IMR-90 (cell line): ENCODE data around the gene UBXN11. TPM values are rescaled to one million over a fixed set of nuclear protein-coding genes. Genes with fewer than 3 reads are reported as not detected.

Experiments
- ATAC-seq: fragments of 200-7000 bp; cut with Tn5 transposase; 2 replicates; pipeline ENCODE4 v1.9.1; 2020; ENCODE audit warnings: low read depth, mild to moderate bottlenecking, moderate library complexity
- BruUV-seq: library from RNA; stranded (reverse); fragments of 400-500 nt; replicated peaks from 2 replicates; lab custom pipeline; 2021; lab: Mats Ljungman, UMichigan
- CTCF ChIA-PET: fragments of 300-600 bp; formaldehyde crosslinking; extraction: SDS; loops from one replicate; lab custom pipeline; 2021; ENCODE audit warnings: antibody characterized with exemption; lab: Yijun Ruan, JAX
- POLR2A ChIA-PET: fragments of 300-600 bp; sonication (Branson Sonifier 250); formaldehyde crosslinking; loops from one replicate; lab custom pipeline; 2022; ENCODE audit warnings: antibody characterized with exemption; ENCODE audit not compliant: unreplicated experiment; lab: Charles Lee
- DNase-seq: peaks from one replicate; pipeline ENCODE4 v3.0.0; 2013
- H2AFZ ChIP-seq: replicated peaks from 2 replicates; pipeline ENCODE3; 2013; ENCODE audit warnings: low read length, mild to moderate bottlenecking; ENCODE audit not compliant: poor library complexity
- H2AK5ac ChIP-seq: 2 replicates; pipeline ENCODE4 v1.6.1; 2013; ENCODE audit warnings: low read depth, low read length, inconsistent platforms
- H2AK9ac ChIP-seq: replicated peaks from 2 replicates; pipeline ENCODE3; 2013; ENCODE audit warnings: mild to moderate bottlenecking, low read depth, low read length, moderate library complexity; ENCODE audit not compliant: poor library complexity
- H2BK120ac ChIP-seq: 2 replicates; pipeline ENCODE4 v1.6.1; 2013; ENCODE audit warnings: low read depth, low read length, inconsistent platforms
- H2BK15ac ChIP-seq: 3 replicates; pipeline ENCODE4 v1.6.1; 2013; ENCODE audit warnings: low read depth, low read length, inconsistent platforms
- H2BK20ac ChIP-seq: 2 replicates; pipeline ENCODE4 v1.6.1; 2013; ENCODE audit warnings: low read depth, mild to moderate bottlenecking, inconsistent platforms, low read length, moderate library complexity
- H2BK5ac ChIP-seq: 2 replicates; pipeline ENCODE4 v1.6.1; 2013; ENCODE audit warnings: mild to moderate bottlenecking, low read depth, low read length, inconsistent platforms; ENCODE audit not compliant: poor library complexity, severe bottlenecking
- H3K14ac ChIP-seq: replicated peaks from 2 replicates; pipeline ENCODE4 v1.6.1; 2013; ENCODE audit warnings: low read depth, low read length, inconsistent platforms
- H3K18ac ChIP-seq: 2 replicates; pipeline ENCODE4 v1.6.1; 2013; ENCODE audit warnings: low read depth, low read length, control low read depth
- H3K23ac ChIP-seq: 2 replicates; pipeline ENCODE4 v1.6.1; 2013; ENCODE audit warnings: low read depth, low read length, inconsistent platforms
- H3K27ac ChIP-seq: 2 replicates; pipeline ENCODE4 v1.5.1; 2013; ENCODE audit warnings: mild to moderate bottlenecking, control low read depth, low read length; ENCODE audit not compliant: insufficient read depth
- H3K27me3 ChIP-seq: 2 replicates; pipeline ENCODE4 v1.6.1; 2013; ENCODE audit warnings: low read length; ENCODE audit not compliant: control insufficient read depth, insufficient read depth
- H3K36me3 ChIP-seq: 2 replicates; pipeline ENCODE4 v1.6.1; 2013; ENCODE audit warnings: low read length, mixed read lengths; ENCODE audit not compliant: control insufficient read depth, insufficient read depth
- H3K4ac ChIP-seq: 2 replicates; pipeline ENCODE4 v1.6.1; 2013; ENCODE audit warnings: low read depth, low read length, inconsistent platforms
- H3K4me1 ChIP-seq: 2 replicates; pipeline ENCODE4 v1.6.1; 2013; ENCODE audit warnings: low read length, mixed read lengths; ENCODE audit not compliant: control insufficient read depth, insufficient read depth
- H3K4me2 ChIP-seq: 2 replicates; pipeline ENCODE4 v1.6.1; 2013; ENCODE audit warnings: low read depth, mild to moderate bottlenecking, control low read depth, low read length, moderate library complexity
- H3K4me3 ChIP-seq: 2 replicates; pipeline ENCODE4 v1.5.1; 2013; ENCODE audit warnings: low read depth, mild to moderate bottlenecking, control low read depth, low read length, moderate library complexity; ENCODE audit not compliant: insufficient read depth
- H3K56ac ChIP-seq: 2 replicates; pipeline ENCODE4 v1.6.1; 2013; ENCODE audit warnings: low read length, inconsistent platforms; ENCODE audit not compliant: insufficient read depth; ENCODE audit errors: extremely low read depth
- H3K79me1 ChIP-seq, 2 experiments: 2 replicates each; pipeline ENCODE4 v1.6.1; 2013; ENCODE audit warnings: low read length in 2 of 2, inconsistent platforms in 1 of 2, low read depth in 1 of 2
- H3K9ac ChIP-seq: 2 replicates; pipeline ENCODE4 v1.6.1; 2013; ENCODE audit warnings: low read depth, low read length, control low read depth
- H3K9me1 ChIP-seq: 2 replicates; pipeline ENCODE4 v1.6.1; 2013; ENCODE audit warnings: low read length, inconsistent platforms; ENCODE audit not compliant: insufficient read depth
- H3K9me3 ChIP-seq: 2 replicates; pipeline ENCODE4 v1.6.1; 2013; ENCODE audit warnings: low read length; ENCODE audit not compliant: control insufficient read depth, insufficient read depth
- H4K20me1 ChIP-seq: 2 replicates; pipeline ENCODE4 v1.6.1; 2013; ENCODE audit warnings: low read length, inconsistent platforms; ENCODE audit not compliant: insufficient read depth
- H4K5ac ChIP-seq: 2 replicates; pipeline ENCODE4 v1.6.1; 2013; ENCODE audit warnings: mild to moderate bottlenecking, low read depth, low read length, control low read depth
- H4K8ac ChIP-seq, 2 experiments: 2 replicates each; pipeline ENCODE4 v1.6.1; 2013; ENCODE audit warnings: low read depth in 2 of 2, low read length in 2 of 2, control low read depth in 1 of 2, inconsistent platforms in 1 of 2
- H4K91ac ChIP-seq: 2 replicates; pipeline ENCODE4 v1.6.1; 2013; ENCODE audit warnings: low read depth, low read length, inconsistent platforms; ENCODE audit not compliant: insufficient read depth
- MAZ ChIP-seq: IDR thresholded peaks from 2 replicates; pipeline ENCODE4 v1.6.1; 2012; ENCODE audit warnings: low read depth, mild to moderate bottlenecking, low read length, improper control_type of control experiment, moderate library complexity, borderline replicate concordance
- POLR2A ChIP-seq: IDR thresholded peaks from 2 replicates; pipeline ENCODE4 v1.6.1; 2012; ENCODE audit warnings: mild to moderate bottlenecking, low read depth, low read length
- WGBS, 2 experiments: methylation state at CpG; one replicate each; pipeline versions ENCODE4 v1.1.5 to v1.1.7; 2013; ENCODE audit warnings: missing lambda C conversion rate in 2 of 2; ENCODE audit not compliant: insufficient read length in 1 of 2; ENCODE audit errors: extremely low coverage in 2 of 2; 5-methylcytosine and 5-hydroxymethylcytosine counted together
- dilution Hi-C: fragments of 300-500 bp; cut with HindIII; formaldehyde crosslinking; loops from one replicate; pipeline ENCODE4 v1.14.3; 2018; ENCODE audit warnings: low sequenced_read_pairs; ENCODE audit not compliant: unreplicated experiment
- in situ Hi-C: fragments of 300-500 bp; cut with MboI; formaldehyde crosslinking; loops from 3 replicates; pipeline ENCODE4 v1.14.3; 2019; ENCODE audit warnings: low sequenced_read_pairs, inconsistent platforms, mixed read lengths
- intact Hi-C: fragments of 100-400 bp; cut with micrococcal nuclease; formaldehyde crosslinking; loops from 2 replicates; pipeline ENCODE4 v1.10.0; 2022
- polyA plus RNA-seq, 3 experiments: library from polyadenylated mRNA; depleted of rRNA; stranded (reverse); fragments of >200 nt; gene quantifications; 2 replicates each; pipeline ENCODE4 v1.2.3, GENCODE V29; 2012; ENCODE audit warnings: low replicate concordance in 1 of 3
- total RNA-seq: library from RNA; depleted of rRNA; stranded (reverse); fragments of >200 nt; gene quantifications from 2 replicates; pipeline ENCODE4 v1.2.3, GENCODE V29; 2012

UBXN11 gene
- total and polyA plus RNA-seq, 2 of the 4 experiments (the other 2 are of a cell fraction) = 5.2 to 17.0 TPM

DNA sequence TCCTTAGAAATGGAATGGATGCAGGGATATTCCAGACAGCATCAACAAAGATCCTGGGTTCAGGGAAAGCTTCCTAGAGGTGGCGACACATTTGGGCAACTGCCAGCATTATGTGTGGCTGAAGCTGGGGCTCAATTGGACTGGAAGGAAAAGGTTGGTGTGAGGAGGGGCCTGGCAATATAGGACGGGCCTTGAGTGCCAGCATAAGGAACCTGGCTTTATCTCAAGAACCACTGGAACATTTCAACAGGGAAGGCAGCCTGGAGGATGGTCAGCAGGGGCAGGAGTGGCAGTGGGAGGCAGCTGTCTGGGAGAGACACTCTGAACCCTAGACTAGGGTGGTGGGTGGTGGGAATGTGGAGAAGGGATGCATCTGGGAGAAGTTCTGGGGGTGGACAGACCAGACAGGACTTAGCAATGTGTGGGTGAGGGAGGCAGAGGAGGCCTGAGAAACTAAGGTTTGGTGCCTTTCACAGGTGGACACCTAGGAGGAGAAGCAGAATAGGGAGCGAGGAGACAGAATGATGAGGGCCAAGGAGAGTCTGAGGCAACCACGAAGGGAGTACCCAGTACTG lies 23.1 kb downstream of the UBXN11 start:
- Histone ChIP-seq H3K79me1 (peaks cover 20 to 70% of the 10 kb centered on the region in 2 experiments), H3K14ac (peak overlapping the region; percentile 6), H2AK9ac (peak overlapping the region; percentile 80), H4K91ac (peak overlapping the region; percentile 61), H3K9me3 (no peaks in the 10 kb centered on the region), H3K27ac (peak overlapping the region; percentile 77), H4K5ac (0 out of 2 replicates have a peak overlapping the region, but pooled peaks have one; percentile 15), H2BK15ac (peak overlapping the region; percentile 44; the same call in 1 of the 3 replicates), H3K23ac (peak overlapping the region; percentile 35; the same call in 1 of the 2 replicates), H4K20me1 (peaks cover 44% of the 10 kb centered on the region), H3K4me2 (no peak overlapping the region), H2AK5ac (peak overlapping the region; percentile 88), H4K8ac (peak overlapping the region; percentile 15 to 70; a peak in 3 of 4 replicates), H2BK120ac (peak overlapping the region; percentile 42; the same call in 1 of the 2 replicates), H3K4me3 (no peak overlapping the region), H2BK20ac (peak overlapping the region; percentile 90; the same call in 1 of the 2 replicates), H3K27me3 (no peaks in the 10 kb centered on the region), H3K4ac (peak overlapping the region; percentile 98), H3K56ac (no peak overlapping the region), H3K36me3 (peaks cover 20% of the 10 kb centered on the region), H2BK5ac (peak overlapping the region; percentile 98), H3K9me1 (peaks cover 42% of the 10 kb centered on the region), H2AFZ (peak overlapping the region; percentile 24), H3K4me1 (peaks cover 49% of the 10 kb centered on the region), H3K18ac (peak overlapping the region; percentile 6; the same call in 1 of the 2 replicates), H3K9ac (no peak overlapping the region; the same call in 1 of the 2 replicates)
- ChIA-PET CTCF (no interaction called here), POLR2A (no interaction called here)
- intact Hi-C loops = no loop called here
- in situ Hi-C loops = no loop called here
- 67% methylated on average over 1 of the region's 4 CpGs; no CpG with 5 or more reads in 1 of the 2 experiments for WGBS, 2 experiments
- dilution Hi-C loops = no loop called here
- TF ChIP-seq POLR2A (0 out of 2 replicates have a peak, but pooled peaks have one; percentile 28), MAZ (no peak)
- BruUV-seq = no TSS peak
- ATAC-seq = no peak
- no peak for DNase-seq
